GM21423 (cell line): ENCODE measurements around the gene KIF1B.
"Not testable (repeated sequence)": the region's sequence is repeated elsewhere in the genome, so short reads cannot be mapped to it uniquely, and the experiment has no call there.

ENCODE experiments used
- ATAC-seq: cut with Tn5 transposase; IDR thresholded peaks from one replicate; pipeline ENCODE4 v1.9.1; 2021; ENCODE audit warnings: mild to moderate bottlenecking, moderate library complexity; ENCODE audit not compliant: unreplicated experiment

Gene KIF1B

GRCh38 chr1:10326251-10326650 lies 115.9 kb downstream of the KIF1B start:
- ATAC-seq = no peak

- no peak for ATAC-seq
Measured at GRCh38 chr1:10328180-10328963, 118.0 kb downstream of the KIF1B start.

GRCh38 chr1:10337436-10337835 lies 127.1 kb downstream of the KIF1B start:
- ATAC-seq = no peak

GRCh38 chr1:10338047-10338446 lies 127.7 kb downstream of the KIF1B start:
- ATAC-seq = no peak

GRCh38 chr1:10338611-10339010 lies 128.2 kb downstream of the KIF1B start:
- no peak for ATAC-seq

- no peak for ATAC-seq
Measured at GRCh38 chr1:10339036-10339567, 128.7 kb downstream of the KIF1B start.

- no peak for ATAC-seq
Measured at GRCh38 chr1:10339815-10340214, 129.4 kb downstream of the KIF1B start.

- no peak for ATAC-seq
Measured at GRCh38 chr1:10340930-10341590, 130.7 kb downstream of the KIF1B start.

GRCh38 chr1:10347109-10347508 lies 136.7 kb downstream of the KIF1B start:
- ATAC-seq = no peak

GRCh38 chr1:10353282-10353681 lies 142.9 kb downstream of the KIF1B start:
- no peak for ATAC-seq

- no peak for ATAC-seq
Measured at GRCh38 chr1:10353693-10354092, 143.3 kb downstream of the KIF1B start.

GRCh38 chr1:10360045-10360444 lies 149.7 kb downstream of the KIF1B start:
- no peak for ATAC-seq

GRCh38 chr1:10361515-10361914 lies 151.1 kb downstream of the KIF1B start:
- ATAC-seq = no peak

GRCh38 chr1:10368194-10368593 lies 157.8 kb downstream of the KIF1B start:
- no peak for ATAC-seq

- ATAC-seq = no peak
Measured at GRCh38 chr1:10374442-10374860, 164.1 kb downstream of the KIF1B start.

GRCh38 chr1:10377365-10378029 lies 167.1 kb downstream of the KIF1B start:
- ATAC-seq = not testable (repeated sequence)

GRCh38 chr1:10378081-10378841 lies 167.9 kb downstream of the KIF1B start:
- ATAC-seq = no peak

- ATAC-seq = no peak
Measured at GRCh38 chr1:10379101-10379620, 168.8 kb downstream of the KIF1B start.

GRCh38 chr1:10379676-10380075 lies 169.3 kb downstream of the KIF1B start:
- ATAC-seq = no peak

- no peak for ATAC-seq
Measured at GRCh38 chr1:10380594-10381275, 170.4 kb downstream of the KIF1B start.
